Measurements from ENCODE around the gene SIN3B.

The SIN3B gene

GRCh38 chr19:16890461-16891184 lies 61.4 kb downstream of the SIN3B start:
- TF ChIP-seq, protein P1, sequence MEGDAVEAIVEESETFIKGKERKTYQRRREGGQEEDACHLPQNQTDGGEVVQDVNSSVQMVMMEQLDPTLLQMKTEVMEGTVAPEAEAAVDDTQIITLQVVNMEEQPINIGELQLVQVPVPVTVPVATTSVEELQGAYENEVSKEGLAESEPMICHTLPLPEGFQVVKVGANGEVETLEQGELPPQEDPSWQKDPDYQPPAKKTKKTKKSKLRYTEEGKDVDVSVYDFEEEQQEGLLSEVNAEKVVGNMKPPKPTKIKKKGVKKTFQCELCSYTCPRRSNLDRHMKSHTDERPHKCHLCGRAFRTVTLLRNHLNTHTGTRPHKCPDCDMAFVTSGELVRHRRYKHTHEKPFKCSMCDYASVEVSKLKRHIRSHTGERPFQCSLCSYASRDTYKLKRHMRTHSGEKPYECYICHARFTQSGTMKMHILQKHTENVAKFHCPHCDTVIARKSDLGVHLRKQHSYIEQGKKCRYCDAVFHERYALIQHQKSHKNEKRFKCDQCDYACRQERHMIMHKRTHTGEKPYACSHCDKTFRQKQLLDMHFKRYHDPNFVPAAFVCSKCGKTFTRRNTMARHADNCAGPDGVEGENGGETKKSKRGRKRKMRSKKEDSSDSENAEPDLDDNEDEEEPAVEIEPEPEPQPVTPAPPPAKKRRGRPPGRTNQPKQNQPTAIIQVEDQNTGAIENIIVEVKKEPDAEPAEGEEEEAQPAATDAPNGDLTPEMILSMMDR (IDR thresholded peaks at IDR 0.05; ENCODE audit: low read depth, low read length): no peak
- no peak for DNase-seq (ENCODE audit: low read depth, low spot score)
- in situ Hi-C loops (cut with HindIII; ENCODE audit: low sequenced_read_pairs): no loop called here
- no peak overlapping the region for H3K4me3 ChIP-seq (ENCODE audit: low read depth, low read length)

DNA sequence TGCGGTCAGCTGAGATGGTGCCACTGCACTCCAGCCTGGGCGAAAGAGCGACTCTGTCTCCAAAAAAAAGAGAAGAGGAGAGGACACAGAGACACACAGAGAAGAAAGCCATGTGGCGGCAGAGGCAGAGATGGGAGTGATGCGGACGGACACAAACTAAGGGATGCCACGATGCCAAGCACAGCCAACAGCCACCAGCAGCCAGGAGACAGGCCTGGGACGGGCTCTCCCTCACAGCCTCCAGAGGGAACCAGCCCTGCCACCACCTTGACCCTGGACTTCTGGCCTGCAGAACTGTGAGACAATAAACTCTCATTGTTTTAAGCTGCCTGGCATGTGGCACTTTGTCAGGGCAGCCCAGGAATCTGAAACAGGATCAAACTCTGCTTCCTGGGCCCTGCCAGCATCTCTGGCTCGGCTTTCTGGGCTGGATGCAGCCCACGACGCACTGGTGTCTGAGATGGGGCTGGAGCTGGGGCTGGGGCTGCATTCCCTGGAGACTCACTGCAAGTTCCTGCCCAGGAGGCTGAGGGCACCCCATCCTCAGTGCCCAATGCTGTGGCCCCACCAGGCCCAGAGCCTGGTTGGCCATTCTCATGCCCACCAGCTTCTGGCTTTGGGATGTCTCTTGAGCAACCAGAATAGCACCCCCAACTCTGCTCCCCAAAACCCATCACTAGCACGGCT lies 62.6 kb downstream of the SIN3B start:
- TF ChIP-seq, protein P1 (IDR thresholded peaks at IDR 0.05; ENCODE audit: low read depth, low read length): no peak
- no peak for DNase-seq (ENCODE audit: low read depth, low spot score)
- in situ Hi-C loops (cut with HindIII; ENCODE audit: low sequenced_read_pairs): no loop called here
- H3K4me3 ChIP-seq (ENCODE audit: low read depth, low read length): no peak overlapping the region

DNA sequence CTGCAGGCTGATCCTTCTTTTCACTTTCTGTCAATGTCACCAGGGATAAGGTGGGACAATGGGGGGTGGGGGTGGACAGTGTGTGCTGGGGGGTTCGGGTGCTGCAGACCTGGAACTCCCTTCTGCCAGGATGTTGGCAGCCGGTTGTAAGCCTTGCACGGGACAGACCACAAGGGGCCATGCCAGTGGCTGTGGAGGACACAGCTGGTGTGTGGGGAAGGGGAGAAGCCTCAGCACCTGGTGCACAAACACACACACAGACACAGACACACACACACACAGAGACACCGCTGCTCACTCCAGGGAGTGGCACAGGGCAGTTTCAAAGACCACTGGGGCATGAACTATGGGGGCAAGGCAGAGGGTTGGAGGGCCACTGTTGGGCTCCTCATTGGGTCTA lies 63.2 kb downstream of the SIN3B start:
- DNase-seq (ENCODE audit: low read depth, low spot score): no peak
- in situ Hi-C loops (cut with HindIII; ENCODE audit: low sequenced_read_pairs): no loop called here
- TF ChIP-seq, protein P1 (IDR thresholded peaks at IDR 0.05; ENCODE audit: low read depth, low read length): no peak
- no peak overlapping the region for H3K4me3 ChIP-seq (ENCODE audit: low read depth, low read length)

- no peak overlapping the region for H3K4me3 ChIP-seq (ENCODE audit: low read depth, low read length)
- no peak for DNase-seq (ENCODE audit: low read depth, low spot score)
- TF ChIP-seq, protein P1 (IDR thresholded peaks at IDR 0.05; ENCODE audit: low read depth, low read length): no peak
- in situ Hi-C loops (cut with HindIII; ENCODE audit: low sequenced_read_pairs): no loop called here
Measured at GRCh38 chr19:16892868-16893685, 63.9 kb downstream of the SIN3B start.

GRCh38 chr19:16893686-16893989 lies 64.4 kb downstream of the SIN3B start:
- in situ Hi-C loops (cut with HindIII; ENCODE audit: low sequenced_read_pairs): no loop called here
- TF ChIP-seq, protein P1 (IDR thresholded peaks at IDR 0.05; ENCODE audit: low read depth, low read length): no peak
- DNase-seq (ENCODE audit: low read depth, low spot score): no peak
- no peak overlapping the region for H3K4me3 ChIP-seq (ENCODE audit: low read depth, low read length)

- TF ChIP-seq, protein P1 (IDR thresholded peaks at IDR 0.05; ENCODE audit: low read depth, low read length): no peak
- DNase-seq (ENCODE audit: low read depth, low spot score): no peak
- in situ Hi-C loops (cut with HindIII; ENCODE audit: low sequenced_read_pairs): no loop called here
- no peak overlapping the region for H3K4me3 ChIP-seq (ENCODE audit: low read depth, low read length)
Measured at GRCh38 chr19:16894080-16894479, 64.9 kb downstream of the SIN3B start.
